Activated T-cell treated with anti-CD3 and anti-CD28 coated beads, Interleukin-2, amount 50 U/mL, for 4 hours (primary cell): ENCODE data around the gene TTBK1. TPM values are rescaled to one million over a fixed set of nuclear protein-coding genes. Genes with fewer than 3 reads are reported as not detected.

Source experiments
- ATAC-seq, 2 donors: fragments of 200-7000 bp; cut with Tn5 transposase; one replicate each; pipeline ENCODE4 v1.10.0; 2021
- DNase-seq: peaks from one replicate; pipeline ENCODE4 v3.0.0-alpha.2; 2020
- H3K27me3 Mint-ChIP-seq: one replicate; pipeline ENCODE4 v1.8.0; 2021; ENCODE audit warnings: low read depth, mixed read lengths
- H3K36me3 Mint-ChIP-seq: one replicate; pipeline ENCODE4 v1.8.0; 2022; ENCODE audit warnings: mixed read lengths; ENCODE audit not compliant: insufficient read depth
- H3K4me1 Mint-ChIP-seq: one replicate; pipeline ENCODE4 v1.8.0; 2021; ENCODE audit warnings: low read depth, mixed read lengths
- H3K4me3 Mint-ChIP-seq: one replicate; pipeline ENCODE4 v1.8.0; 2021; ENCODE audit warnings: mild to moderate bottlenecking, moderate library complexity, mixed read lengths
- H3K9me3 Mint-ChIP-seq: one replicate; pipeline ENCODE4 v1.8.0; 2021; ENCODE audit warnings: mixed read lengths
- total RNA-seq, 3 donors: library from RNA; stranded (reverse); gene quantifications; one replicate each; pipeline ENCODE4 v1.2.1, GENCODE V29; 2021

TTBK1 gene
- total RNA-seq, 3 donors from 2014 or later: 0.20 to 0.38 (median 0.21) TPM

- Mint-ChIP-seq H3K36me3 (no peaks in the 10 kb centered on the region), H3K27me3 (peaks cover 19% of the 10 kb centered on the region), H3K9me3 (no peaks in the 10 kb centered on the region), H3K4me1 (peaks cover 1% of the 10 kb centered on the region), H3K4me3 (no peak overlapping the region)
- ATAC-seq: no peak
- DNase-seq: no peak
These were observed 11.6 kb downstream of the TTBK1 start for GRCh38 chr6:43254846-43255245.

DNA sequence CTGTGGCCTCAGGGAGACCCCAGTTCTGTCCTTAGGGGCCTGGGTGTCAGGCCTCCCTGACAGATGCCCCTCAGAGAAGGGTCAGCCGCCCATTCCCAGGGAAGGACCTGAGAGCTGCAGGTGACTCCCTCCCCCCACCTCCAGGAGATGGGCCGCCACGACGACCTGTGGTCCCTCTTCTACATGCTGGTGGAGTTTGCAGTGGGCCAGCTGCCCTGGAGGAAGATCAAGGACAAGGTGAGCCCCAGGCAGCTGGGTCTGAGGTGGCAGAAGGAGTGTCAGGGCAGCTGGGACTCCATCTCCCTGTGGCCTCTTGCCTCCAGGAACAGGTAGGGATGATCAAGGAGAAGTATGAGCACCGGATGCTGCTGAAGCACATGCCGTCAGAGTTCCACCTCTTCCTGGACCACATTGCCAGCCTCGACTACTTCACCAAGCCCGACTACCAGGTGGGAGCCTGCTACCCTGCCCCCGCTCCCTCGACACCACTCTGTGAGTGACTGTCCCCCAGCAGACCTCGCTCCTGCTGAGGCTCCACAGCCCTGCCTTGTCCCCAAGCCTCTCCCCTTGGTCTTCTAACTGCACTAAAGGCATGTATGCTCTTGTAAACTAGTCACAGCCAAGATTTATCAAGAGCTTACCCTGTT lies 12.2 kb downstream of the TTBK1 start:
- Mint-ChIP-seq H3K36me3 (no peaks in the 10 kb centered on the region), H3K4me3 (no peak overlapping the region), H3K27me3 (peaks cover 19% of the 10 kb centered on the region), H3K9me3 (no peaks in the 10 kb centered on the region), H3K4me1 (peaks cover 1% of the 10 kb centered on the region)
- no peak for ATAC-seq
- DNase-seq: no peak

GRCh38 chr6:43256670-43257366 lies 13.5 kb downstream of the TTBK1 start:
- Mint-ChIP-seq H3K27me3 (peaks cover 10% of the 10 kb centered on the region), H3K36me3 (no peaks in the 10 kb centered on the region), H3K9me3 (no peaks in the 10 kb centered on the region), H3K4me3 (no peak overlapping the region), H3K4me1 (peaks cover 1% of the 10 kb centered on the region)
- DNase-seq (no peak), ATAC-seq (no peak)

DNA sequence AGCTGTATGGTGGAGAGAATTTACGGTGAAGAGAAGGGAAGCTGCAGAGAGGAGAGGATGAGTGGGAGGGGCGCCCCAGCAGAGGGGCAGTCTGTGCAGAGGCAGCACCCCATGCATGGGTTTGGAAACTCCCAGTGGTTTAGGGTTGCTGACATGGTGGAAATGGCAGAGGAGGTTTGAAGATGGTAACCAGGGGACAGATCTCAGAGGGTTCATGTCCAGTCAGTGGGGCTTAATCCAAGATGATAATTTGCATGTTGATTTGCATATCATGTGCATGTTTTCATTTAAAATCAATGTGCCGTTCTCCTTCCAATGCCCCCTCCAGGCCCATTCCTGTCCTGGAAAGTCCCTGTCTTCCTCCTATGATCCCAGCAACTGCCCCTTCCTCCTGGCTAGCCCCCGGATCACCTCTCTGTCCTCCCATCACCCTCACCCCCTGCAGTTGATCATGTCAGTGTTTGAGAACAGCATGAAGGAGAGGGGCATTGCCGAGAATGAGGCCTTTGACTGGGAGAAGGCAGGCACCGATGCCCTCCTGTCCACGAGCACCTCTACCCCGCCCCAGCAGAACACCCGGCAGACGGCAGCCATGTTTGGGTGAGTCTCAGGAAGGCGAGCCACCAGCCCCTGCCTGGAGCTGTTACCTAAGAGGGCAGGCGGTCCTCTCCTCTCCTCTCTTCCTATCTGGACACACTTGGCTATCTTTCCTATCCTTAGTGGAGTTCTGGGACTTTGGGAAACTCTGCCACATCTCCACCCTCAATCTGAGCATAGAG lies 14.3 kb downstream of the TTBK1 start:
- DNase-seq (no peak), ATAC-seq (peak in 1 of 2 donors; percentile 21)
- Mint-ChIP-seq H3K36me3 (no peaks in the 10 kb centered on the region), H3K9me3 (no peaks in the 10 kb centered on the region), H3K27me3 (peaks cover 8% of the 10 kb centered on the region), H3K4me3 (no peak overlapping the region), H3K4me1 (peaks cover 1% of the 10 kb centered on the region)

- ATAC-seq (no peak), DNase-seq (no peak)
- H3K9me3 Mint-ChIP-seq: no peaks in the 10 kb centered on the region
- peaks cover 1% of the 10 kb centered on the region for H3K4me1 Mint-ChIP-seq
- no peaks in the 10 kb centered on the region for H3K36me3 Mint-ChIP-seq
- H3K27me3 Mint-ChIP-seq: peaks cover 1% of the 10 kb centered on the region
- no peak overlapping the region for H3K4me3 Mint-ChIP-seq
These were observed 14.9 kb downstream of the TTBK1 start for GRCh38 chr6:43258180-43258579.

DNA sequence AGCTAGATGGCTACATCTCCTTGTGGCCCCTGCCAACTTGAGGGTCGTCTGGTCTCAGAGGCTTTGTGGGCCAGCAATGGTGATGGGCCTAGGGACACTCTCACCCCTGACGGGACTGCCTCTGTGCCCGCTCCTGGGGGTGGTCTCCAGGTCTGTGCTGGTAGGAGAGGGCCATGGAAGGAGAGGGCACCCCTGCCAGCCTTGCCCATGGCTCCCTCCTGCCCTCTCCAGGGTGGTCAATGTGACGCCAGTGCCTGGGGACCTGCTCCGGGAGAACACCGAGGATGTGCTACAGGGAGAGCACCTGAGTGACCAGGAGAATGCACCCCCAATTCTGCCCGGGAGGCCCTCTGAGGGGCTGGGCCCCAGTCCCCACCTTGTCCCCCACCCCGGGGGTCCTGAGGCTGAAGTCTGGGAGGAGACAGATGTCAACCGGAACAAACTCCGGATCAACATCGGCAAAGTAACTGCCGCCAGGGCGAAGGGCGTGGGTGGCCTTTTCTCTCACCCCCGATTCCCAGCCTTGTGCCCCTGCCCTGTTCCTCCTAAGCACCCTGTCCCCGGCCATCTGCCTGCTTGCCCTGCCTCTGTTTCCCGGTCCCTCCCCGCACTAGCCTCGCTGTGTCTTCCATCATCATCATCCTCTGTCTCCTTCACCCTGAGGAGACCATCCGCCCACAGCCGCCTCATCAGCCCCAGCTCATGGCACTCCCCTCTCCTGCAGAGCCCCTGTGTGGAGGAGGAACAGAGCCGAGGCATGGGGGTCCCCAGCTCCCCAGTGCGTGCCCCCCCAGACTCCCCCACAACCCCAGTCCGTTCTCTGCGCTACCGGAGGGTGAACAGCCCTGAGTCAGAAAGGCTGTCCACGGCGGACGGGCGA lies 15.8 kb downstream of the TTBK1 start:
- ATAC-seq: no peak
- Mint-ChIP-seq H3K9me3 (no peaks in the 10 kb centered on the region), H3K36me3 (no peaks in the 10 kb centered on the region), H3K27me3 (no peaks in the 10 kb centered on the region), H3K4me3 (no peak overlapping the region), H3K4me1 (peaks cover 1% of the 10 kb centered on the region)
- no peak for DNase-seq

DNA sequence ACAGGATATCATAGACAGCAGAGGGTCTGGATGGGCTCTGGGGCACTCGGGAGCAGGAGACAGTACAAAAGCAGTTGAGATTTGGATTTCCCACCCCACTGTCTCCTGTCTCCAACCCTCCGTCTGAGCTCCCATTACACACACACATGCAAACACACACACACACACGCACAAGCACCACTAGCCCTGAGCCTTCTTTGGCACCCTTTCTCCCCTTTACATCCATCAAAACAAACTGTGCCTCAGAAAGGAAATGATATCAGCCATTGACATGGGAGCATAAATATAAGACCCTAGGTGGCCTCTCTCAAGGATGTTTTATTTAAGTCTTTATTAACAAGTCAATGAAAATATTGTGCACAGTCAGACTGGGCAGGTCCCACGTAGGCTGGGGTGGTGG lies 17.5 kb downstream of the TTBK1 start:
- no peak for ATAC-seq
- DNase-seq: no peak
- no peaks in the 10 kb centered on the region for H3K9me3 Mint-ChIP-seq
- peaks cover 1% of the 10 kb centered on the region for H3K4me1 Mint-ChIP-seq
- no peaks in the 10 kb centered on the region for H3K36me3 Mint-ChIP-seq
- H3K27me3 Mint-ChIP-seq: no peaks in the 10 kb centered on the region
- no peak overlapping the region for H3K4me3 Mint-ChIP-seq

DNA sequence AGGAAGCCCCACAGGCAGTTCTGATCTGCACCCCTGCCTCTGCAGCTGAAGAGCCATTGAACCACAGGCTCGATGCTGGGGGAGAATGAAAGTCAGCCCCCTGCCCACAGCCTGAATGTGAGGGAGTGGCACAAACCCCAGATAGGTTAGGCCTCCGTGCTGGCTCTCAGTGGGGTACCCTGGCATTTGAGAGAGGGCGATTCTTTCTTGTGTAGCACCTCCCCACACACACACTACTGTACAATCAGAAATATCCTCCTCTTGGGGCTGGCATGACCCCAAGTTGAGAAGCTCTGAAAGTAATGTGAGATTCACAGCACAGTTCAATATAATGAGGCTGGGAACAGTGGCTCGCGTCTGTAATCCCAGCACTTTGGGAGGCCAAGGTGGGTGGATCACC lies 17.9 kb downstream of the TTBK1 start:
- DNase-seq (no peak), ATAC-seq (no peak)
- no peaks in the 10 kb centered on the region for H3K9me3 Mint-ChIP-seq
- no peaks in the 10 kb centered on the region for H3K27me3 Mint-ChIP-seq
- H3K36me3 Mint-ChIP-seq: no peaks in the 10 kb centered on the region
- H3K4me3 Mint-ChIP-seq: no peak overlapping the region
- H3K4me1 Mint-ChIP-seq: peaks cover 1% of the 10 kb centered on the region

GRCh38 chr6:43262000-43262779 lies 18.9 kb downstream of the TTBK1 start:
- ATAC-seq (no peak), DNase-seq (no peak)
- Mint-ChIP-seq H3K27me3 (no peaks in the 10 kb centered on the region), H3K4me1 (peaks cover 1% of the 10 kb centered on the region), H3K36me3 (no peaks in the 10 kb centered on the region), H3K4me3 (no peak overlapping the region), H3K9me3 (no peaks in the 10 kb centered on the region)

DNA sequence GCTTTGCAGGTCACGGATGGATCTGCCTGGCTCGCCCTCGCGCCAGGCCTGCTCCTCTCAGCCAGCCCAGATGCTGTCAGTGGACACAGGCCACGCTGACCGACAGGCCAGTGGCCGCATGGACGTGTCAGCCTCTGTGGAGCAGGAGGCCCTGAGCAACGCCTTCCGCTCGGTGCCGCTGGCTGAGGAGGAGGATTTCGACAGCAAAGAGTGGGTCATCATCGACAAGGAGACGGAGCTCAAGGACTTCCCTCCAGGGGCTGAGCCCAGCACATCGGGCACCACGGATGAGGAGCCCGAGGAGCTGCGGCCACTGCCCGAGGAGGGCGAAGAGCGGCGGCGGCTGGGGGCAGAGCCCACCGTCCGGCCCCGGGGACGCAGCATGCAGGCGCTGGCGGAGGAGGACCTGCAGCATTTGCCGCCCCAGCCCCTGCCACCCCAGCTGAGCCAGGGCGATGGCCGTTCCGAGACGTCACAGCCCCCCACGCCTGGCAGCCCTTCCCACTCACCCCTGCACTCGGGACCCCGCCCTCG lies 19.6 kb downstream of the TTBK1 start:
- Mint-ChIP-seq H3K4me3 (no peak overlapping the region), H3K27me3 (peaks cover 3% of the 10 kb centered on the region), H3K36me3 (no peaks in the 10 kb centered on the region), H3K9me3 (no peaks in the 10 kb centered on the region), H3K4me1 (peaks cover 1% of the 10 kb centered on the region)
- ATAC-seq (no peak), DNase-seq (no peak)

GRCh38 chr6:43263314-43264178 lies 20.3 kb downstream of the TTBK1 start:
- H3K4me3 Mint-ChIP-seq: no peak overlapping the region
- H3K27me3 Mint-ChIP-seq: peaks cover 5% of the 10 kb centered on the region
- ATAC-seq (peak; percentile 96), DNase-seq (peak; percentile 68)
- no peaks in the 10 kb centered on the region for H3K4me1 Mint-ChIP-seq
- no peaks in the 10 kb centered on the region for H3K9me3 Mint-ChIP-seq
- H3K36me3 Mint-ChIP-seq: no peaks in the 10 kb centered on the region

- peaks cover 11% of the 10 kb centered on the region for H3K27me3 Mint-ChIP-seq
- no peaks in the 10 kb centered on the region for H3K9me3 Mint-ChIP-seq
- DNase-seq (no peak), ATAC-seq (no peak)
- H3K36me3 Mint-ChIP-seq: no peaks in the 10 kb centered on the region
- no peak overlapping the region for H3K4me3 Mint-ChIP-seq
- H3K4me1 Mint-ChIP-seq: peaks cover 6% of the 10 kb centered on the region
These were observed 21.4 kb downstream of the TTBK1 start for GRCh38 chr6:43264599-43265145.
